Right ventricle myocardium inferior (tissue), 1 donor: ENCODE measurements around the gene GPR137. TPM values are rescaled to one million over a fixed set of nuclear protein-coding genes. Genes with fewer than 3 reads are reported as not detected.

Source experiments
- ATAC-seq: fragments of 200-7000 bp; cut with Tn5 transposase; one replicate; pipeline ENCODE4 v1.9.1; 2020; ENCODE audit warnings: mild to moderate bottlenecking, moderate library complexity
- DNase-seq: peaks from one replicate; pipeline ENCODE4 v3.0.0; 2021; ENCODE audit errors: missing footprints
- intact Hi-C: fragments of 100-400 bp; cut with DNase I; formaldehyde crosslinking; loops from one replicate; pipeline ENCODE4 v1.11.0; 2022
- total RNA-seq: library from RNA; stranded (reverse); fragmentation: NEBNext Ultra II Directional; extraction: Animal tissue kit (Norgen Biotek cat#: 25700); gene quantifications from one replicate; pipeline ENCODE4 v1.2.1, GENCODE V29; 2021
- donor health status: DM: no; HTN: yes; CAD: no; lungs with severe emphysema.

The GPR137 gene
- total RNA-seq, 1 donor from 2014 or later = 28.6 TPM

DNA sequence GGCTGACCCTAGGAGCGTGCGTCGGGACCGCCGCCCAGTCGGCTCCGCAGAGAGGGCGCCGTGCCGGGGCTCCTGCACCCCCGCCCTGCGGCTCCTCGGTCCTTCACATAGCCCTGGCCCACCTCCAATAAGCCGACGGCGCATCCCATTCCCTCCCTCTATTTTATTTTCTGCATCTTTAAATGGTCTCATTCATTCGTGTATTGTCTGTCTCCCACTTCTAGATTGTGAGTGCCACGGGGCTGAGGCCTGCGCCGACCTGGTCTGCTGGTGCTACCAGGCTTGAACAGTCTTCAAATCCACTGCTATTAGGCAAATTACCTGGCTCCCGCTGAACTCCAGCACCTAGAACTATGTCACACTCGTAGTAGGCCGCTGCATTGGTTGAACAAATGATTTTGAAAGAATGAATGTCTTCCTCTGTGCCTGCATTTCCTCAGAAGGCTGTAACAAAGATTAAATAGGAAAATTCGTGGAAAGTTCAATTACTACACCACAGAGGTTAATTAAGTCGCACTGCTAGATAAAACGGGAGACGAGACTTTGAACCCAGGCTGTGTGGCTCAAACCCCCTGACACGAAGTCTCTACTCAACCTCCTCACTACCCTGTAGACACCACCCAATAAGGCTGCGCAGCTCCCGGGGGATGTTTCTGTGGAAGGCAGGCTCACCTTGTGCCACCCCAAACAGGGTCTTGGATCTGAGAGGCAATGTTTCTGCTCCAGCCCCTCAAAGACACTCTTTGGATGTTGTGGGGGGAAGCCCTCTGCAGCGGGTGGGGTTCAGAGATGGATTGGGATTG, 37.7 kb upstream of the GPR137 start:
- no peak for ATAC-seq
- DNase-seq = no peak
- intact Hi-C loops = loop anchor here (2.0 kb wide), 1 partner anchor 21 kb away; no protein-coding TSS in a partner anchor

DNA sequence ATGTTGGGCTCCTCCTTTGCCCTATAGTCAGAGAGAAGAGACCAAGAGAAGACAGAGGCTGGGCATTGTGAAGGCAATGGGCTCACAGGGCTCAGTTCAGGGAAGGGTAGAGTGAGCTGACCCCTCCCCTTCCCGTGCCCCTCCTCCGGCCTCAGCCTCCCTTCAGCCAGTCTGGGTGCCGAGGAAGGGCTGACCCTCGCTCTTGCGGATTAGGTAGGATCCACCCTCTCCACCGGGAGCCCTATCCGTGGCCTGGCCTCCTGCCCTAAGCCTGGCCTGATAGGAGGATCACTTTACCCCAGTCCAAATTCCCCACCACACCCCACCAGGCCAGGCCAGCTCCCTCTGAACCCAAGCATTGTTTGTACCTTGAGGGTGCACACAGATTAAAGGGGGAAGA, 37.1 kb upstream of the GPR137 start:
- ATAC-seq (no peak), DNase-seq (no peak)
- intact Hi-C loops = loop anchor here (2.0 kb wide), 1 partner anchor 20 kb away; no protein-coding TSS in a partner anchor

DNA sequence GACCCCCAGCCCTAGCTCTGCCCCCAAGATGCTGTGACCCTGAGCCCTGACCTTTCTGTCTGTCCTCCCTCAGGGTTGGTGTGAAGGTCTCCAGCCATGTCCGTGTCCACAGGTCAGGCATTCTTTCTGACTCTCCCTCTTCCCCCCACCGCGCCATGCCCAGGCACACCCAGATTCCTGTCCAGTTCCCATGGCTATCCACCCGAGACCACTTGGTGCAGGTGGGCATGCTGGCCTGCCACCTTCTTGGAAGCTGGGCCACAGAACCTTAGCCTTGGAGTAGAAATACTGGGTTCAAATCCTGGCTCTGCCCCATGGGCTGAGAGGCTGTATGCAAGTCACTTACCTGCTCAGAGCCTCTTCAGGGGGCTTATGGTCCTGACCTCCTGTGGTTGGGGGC, 36.6 kb upstream of the GPR137 start:
- intact Hi-C loops = loop anchor here (2.0 kb wide), 1 partner anchor 20 kb away; no protein-coding TSS in a partner anchor
- ATAC-seq (no peak), DNase-seq (no peak)

DNA sequence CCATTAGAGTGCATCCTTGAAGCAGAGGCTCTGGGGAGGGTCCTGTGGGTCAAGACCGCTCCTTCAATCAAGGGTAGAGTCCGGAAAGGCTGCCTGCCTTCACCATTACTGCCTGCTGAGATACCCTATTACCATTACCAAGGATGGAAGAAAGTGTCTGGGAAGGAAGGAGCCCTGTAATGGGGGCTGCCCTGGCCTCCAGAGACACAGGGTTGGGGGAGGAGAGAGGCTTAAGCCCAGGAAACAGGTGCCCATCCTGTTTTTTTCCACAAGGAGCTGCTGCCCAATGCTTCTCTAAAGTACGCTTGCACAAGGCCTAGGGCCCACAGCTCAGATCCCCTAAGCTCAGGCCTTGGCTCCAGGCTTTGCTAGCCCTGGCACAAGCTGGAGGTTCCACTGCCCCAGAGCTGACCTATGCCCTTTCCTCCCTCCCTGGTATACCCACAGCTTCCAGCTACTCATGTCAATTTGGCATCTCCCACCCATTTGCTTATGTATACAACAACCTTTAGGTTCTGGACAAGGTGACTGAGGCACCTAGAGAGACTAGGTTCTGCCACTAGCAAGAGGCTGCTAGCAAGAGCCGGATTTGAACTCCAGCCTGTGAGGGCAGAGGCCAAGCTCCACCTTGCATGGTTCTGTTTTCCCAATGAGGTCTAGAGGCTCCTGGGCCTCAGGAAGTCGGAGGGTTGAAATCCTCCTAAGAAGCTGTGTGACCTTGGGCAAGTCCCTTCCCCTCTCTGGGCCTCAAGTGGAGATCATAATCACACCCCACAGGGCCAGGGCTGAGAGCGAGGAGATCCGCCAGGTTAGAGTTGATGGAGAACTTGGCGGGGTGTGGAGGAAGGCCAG, 35.9 kb upstream of the GPR137 start:
- intact Hi-C loops = loop anchor here (2.0 to 5.0 kb wide), 2 partner anchors 19 to 53 kb away; partner anchors contain the start of gene CATSPERZ
- ATAC-seq = no peak
- DNase-seq = no peak

DNA sequence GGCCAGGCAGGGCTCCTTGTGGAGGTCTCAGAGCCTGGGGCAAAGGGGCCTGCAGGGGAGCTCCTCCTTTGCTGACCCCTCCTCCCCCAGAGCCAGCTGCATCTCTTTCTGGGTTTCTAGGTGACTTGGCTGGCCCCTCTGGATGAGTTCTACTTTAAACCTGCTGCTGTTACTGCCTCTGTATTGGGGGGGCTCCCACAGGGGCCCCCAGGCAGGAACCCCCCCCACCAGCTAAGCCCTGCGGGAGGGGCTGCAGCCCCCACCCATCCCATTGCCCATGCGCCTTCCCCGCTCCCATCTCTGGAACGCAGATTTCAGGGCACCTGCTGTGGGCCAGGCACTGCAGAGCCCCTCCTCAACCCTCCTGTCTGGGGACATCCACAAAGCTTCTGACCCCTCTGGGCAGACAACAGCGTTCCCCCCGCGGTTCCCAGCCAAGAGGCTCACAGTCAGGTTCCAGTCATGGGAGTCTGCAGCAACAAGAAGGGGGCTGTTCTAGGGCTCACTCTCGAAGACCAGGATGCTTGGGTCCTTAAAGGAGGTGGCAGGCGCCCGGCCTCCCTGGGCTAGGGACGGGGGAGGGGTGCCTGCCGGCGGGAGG, 35.1 kb upstream of the GPR137 start:
- intact Hi-C loops = loop anchor here (5.0 kb wide), 1 partner anchor 52 kb away; the partner anchor contains the start of gene CATSPERZ
- DNase-seq = no peak
- ATAC-seq = no peak

DNA sequence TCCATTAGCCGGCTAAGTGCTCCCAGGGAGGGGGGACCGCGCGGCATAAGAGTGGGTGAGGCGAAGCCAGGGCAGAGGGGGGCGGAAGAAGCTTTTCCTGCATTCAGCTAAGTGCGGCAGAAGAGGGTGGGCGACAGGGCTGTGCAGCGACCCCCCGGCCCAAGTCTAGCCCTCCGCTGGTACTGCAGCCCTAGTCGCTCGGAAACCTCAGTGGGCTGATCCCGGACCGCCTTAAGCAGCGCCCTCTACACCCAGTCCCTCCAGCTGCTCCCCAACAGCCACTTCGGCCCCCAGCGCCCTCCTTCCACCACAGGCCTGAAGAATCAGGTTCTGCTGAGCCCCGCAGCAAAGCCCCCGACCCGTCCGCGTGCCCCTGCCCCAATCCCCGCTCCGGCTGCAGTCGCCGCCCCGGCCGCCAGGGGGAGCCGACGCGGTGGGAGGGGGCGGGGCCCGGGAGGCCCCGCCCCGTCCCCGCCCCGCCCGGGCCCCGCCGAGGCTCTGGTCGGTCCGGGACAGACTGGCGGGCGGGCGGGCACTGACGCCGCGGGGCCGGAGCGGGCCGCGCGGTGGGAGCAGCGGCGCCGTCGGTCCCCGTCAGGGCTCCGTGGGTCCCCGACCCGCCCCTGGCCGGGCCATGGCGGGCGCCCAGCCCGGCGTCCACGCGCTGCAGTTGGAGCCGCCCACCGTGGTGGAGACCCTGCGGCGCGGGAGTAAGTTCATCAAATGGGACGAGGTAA, 34.5 kb upstream of the GPR137 start, which contains the start of gene PLCB3:
Gene PLCB3, plus strand, starts transcription at position 515 of the 737 bp plus-strand sequence. Its CDS starts 120 bp downstream, at position 635.
- ATAC-seq (peak; percentile 63), DNase-seq (peak; percentile 86)
- intact Hi-C loops = loop anchor here (5.0 kb wide), 1 partner anchor 51 kb away; the partner anchor contains the start of gene CATSPERZ

DNA sequence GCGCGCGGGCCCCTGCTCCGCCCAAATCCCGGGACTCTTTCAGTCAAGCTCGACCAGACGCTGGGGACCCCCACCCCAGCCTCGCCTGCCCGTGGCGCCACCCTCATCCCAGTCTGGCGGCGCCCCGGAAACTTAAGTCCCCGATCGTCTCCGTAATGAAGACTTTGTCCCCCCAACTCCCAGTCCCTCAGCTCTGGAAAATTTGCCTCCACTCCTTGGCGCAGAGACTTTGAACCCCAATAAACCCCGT, 34.0 kb upstream of the GPR137 start:
- ATAC-seq = no peak
- intact Hi-C loops = loop anchor here (5.0 kb wide), 1 partner anchor 51 kb away; the partner anchor contains the start of gene CATSPERZ
- DNase-seq = no peak

DNA sequence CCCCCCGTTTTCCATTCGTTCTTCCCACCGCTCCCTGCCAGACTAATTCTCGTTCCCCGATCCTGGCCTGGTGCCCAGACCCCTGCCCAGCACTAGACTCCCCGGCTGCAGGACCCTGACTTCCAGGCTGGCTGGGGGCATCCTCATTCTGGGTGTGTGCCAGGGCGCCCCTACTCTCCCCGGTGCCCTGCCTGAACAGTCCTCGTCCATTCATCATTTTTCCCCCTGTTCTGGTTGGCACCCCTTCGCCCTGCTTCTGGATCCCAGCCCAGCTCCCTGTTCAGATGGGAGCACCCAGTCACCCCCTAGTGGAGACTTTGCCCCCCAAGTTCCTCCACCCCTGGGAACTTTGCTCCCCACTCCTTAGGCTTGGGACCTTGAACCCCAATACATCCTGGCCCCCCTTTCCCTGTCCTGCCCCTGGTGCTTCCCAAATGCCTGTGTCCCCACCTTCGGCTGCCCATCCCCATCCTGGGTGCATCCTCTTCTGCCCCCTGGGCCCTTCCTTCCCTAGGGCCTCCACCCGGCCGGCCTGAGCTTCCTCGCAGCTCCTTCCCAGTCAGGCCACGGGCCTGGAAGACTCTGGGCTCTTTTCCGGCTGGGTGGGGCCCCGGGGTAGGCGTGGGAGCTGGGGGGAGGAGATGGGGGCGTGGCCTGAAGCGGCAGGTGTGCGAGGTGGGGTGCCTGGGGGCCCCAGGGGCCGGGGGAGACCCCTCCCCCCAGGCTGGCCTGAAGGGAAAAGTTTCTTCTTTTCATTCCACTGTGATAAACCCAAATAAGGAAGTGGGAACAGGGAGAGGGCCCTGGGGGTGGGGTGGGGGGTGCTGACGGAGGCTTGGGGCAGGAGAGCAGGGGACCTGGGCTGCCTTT, 33.4 kb upstream of the GPR137 start:
- DNase-seq (peak; percentile 75), ATAC-seq (peak; percentile 11)
- intact Hi-C loops = loop anchor here (5.0 kb wide), 1 partner anchor 50 kb away; the partner anchor contains the start of gene CATSPERZ

DNA sequence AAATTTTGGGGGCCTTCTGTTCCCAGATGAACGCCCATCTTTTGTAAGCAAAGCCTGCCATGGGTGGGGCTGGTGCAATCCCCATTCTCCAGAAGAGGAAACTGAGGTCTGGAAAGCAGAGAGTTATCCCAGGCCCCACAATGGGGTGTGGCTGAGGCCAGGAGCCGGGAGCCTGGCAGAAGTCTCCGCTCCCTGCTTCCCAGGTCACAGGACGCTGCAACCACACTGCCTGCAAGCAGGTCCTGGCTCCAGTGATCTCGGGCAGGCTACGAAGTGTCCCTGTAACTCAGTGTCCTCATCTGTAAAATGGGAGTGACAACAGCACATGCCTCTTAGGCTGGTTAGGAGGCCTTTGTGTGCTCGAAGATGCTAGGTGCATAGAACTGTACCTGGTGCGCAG, 32.6 kb upstream of the GPR137 start:
- no peak for ATAC-seq
- DNase-seq = no peak
- intact Hi-C loops = loop anchor here (5.0 kb wide), 1 partner anchor 49 kb away; the partner anchor contains the start of gene CATSPERZ

DNA sequence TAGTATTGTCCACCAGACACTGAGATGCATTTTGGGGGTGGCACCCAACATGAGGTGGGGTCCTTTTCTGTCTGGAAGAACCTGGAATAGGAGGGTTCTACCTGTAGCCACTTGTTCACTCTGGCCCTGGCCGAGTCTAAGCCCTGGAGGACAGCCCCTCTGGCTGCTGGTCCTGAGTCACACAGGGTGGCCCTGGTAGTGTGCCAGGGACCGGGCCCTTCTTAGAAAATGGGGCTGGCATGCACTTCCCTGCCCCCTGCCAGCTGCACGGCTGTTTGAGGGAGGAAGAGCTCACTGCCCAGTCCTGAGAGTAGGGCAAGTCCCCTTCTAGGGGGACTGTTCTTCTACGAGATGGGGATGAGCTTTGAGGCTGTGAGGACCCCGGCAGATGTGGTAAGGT, 32.2 kb upstream of the GPR137 start:
- intact Hi-C loops = loop anchor here (5.0 kb wide), 1 partner anchor 49 kb away; the partner anchor contains the start of gene CATSPERZ
- ATAC-seq (no peak), DNase-seq (peak; percentile 64)

DNA sequence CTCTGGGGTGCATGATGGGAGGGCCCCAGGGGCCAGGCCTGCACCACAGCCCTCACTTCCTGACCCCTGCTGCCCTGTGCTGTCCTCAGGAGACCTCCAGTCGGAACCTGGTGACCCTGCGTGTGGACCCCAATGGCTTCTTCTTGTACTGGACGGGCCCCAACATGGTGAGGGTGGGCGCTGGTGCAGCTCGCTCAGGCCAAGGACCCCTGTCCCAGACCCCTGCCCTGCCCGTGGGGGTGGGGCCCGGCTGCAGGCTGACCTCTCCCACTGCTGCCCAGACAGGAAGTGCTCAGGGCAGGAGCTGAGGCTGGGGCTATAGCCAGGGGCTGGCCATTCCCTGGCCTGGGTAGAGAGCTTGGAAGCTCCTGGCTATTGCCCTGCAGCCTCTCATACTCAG, 31.3 kb upstream of the GPR137 start:
- no peak for ATAC-seq
- intact Hi-C loops = loop anchor here (5.0 kb wide), 1 partner anchor 48 kb away; the partner anchor contains the start of gene CATSPERZ
- no peak for DNase-seq

DNA sequence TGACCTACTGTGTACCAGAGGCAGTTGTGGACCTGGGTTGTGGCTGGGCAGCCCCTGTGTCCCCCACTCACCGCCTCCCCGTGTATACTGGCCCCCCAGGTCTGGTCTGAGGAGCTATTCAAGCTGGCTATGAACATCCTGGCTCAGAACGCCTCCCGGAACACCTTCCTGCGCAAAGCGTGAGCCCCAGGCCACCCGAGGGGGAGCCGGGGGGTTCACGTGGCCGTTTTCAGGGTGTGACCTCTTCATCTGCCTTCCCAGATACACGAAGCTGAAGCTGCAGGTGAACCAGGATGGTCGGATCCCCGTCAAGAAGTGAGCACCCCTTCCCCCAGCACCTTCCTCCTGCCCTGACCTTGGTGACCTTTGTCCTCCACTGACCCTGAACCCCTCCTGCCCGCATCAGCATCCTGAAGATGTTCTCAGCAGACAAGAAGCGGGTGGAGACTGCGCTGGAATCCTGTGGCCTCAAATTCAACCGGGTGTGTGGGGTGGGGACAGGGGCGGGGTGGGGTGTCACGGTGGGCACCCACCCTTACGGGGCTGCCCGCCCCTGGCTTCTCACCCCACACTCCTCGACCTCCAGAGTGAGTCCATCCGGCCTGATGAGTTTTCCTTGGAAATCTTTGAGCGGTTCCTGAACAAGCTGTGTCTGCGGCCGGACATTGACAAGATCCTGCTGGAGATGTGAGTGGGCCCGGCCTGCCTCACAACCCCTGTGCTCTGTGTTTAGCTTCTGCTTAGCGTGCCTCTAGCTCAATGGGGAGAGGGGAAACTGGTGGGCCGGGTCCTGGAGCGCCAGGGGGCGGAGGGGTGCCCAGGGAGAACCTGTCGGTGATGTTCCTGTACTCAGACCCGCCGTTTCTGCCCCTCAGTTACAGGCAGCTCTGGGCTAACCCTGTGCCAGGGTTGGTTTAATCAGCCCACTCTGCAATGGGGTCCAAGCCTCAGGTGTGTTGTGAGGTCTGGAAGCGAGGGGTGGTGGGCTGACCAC, 30.2 kb upstream of the GPR137 start:
- intact Hi-C loops = no loop called here

DNA sequence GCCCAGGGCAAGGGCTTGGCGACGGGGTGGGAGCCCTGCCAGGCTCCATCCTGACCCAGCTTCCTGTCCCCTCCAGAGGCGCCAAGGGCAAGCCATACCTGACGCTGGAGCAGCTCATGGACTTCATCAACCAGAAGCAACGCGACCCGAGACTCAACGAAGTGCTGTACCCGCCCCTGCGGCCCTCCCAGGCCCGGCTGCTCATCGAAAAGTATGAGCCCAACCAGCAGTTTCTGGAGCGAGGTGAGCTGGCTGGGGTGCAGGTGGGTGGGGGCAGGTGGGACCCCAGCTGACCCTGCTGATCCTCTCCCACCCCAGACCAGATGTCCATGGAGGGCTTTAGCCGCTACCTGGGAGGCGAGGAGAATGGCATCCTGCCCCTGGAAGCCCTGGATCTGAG, 29.3 kb upstream of the GPR137 start:
- intact Hi-C loops = no loop called here
- DNase-seq = no peak
- no peak for ATAC-seq

More for the DNA sequence above, 30.2 kb upstream of the GPR137 start:
- ATAC-seq (no peak), DNase-seq (no peak)

DNA sequence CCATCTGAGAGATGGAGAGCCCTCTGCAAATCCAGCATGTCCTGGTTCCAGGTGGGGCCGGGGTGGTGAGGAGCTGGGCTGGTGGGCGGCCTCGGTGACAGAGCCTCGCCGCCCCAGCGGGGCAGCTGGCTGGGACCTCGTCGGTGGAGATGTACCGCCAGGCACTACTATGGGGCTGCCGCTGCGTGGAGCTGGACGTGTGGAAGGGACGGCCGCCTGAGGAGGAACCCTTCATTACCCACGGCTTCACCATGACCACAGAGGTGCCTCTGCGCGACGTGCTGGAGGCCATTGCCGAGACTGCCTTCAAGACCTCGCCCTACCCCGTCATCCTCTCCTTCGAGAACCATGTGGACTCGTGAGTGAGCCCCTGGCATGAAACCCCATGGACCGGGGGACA, 27.3 kb upstream of the GPR137 start:
- DNase-seq (no peak), ATAC-seq (no peak)
- intact Hi-C loops = no loop called here

DNA sequence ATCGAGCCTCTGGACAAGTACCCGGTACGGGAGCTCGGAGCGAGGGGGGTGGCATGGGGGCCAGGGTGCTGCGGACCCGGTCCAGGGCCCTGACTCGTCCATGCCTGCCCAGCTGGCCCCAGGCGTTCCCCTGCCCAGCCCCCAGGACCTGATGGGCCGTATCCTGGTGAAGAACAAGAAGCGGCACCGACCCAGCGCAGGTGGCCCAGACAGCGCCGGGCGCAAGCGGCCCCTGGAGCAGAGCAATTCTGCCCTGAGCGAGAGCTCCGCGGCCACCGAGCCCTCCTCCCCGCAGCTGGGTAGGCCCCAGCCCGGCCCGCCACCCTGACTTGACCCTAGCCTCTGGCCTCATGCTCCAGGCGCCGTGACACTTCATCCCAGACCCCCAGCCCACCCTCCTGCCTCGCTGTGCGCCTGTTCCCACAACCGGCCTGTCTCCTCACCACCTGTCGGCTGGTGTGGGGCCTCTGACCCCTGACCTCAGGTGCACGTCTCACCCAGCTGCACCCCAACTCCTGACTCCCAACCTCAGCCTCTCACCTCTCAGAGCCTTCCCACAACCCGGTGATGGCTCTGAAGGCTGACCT, 26.6 kb upstream of the GPR137 start:
- DNase-seq (peak; percentile 55), ATAC-seq (no peak)
- intact Hi-C loops = no loop called here

DNA sequence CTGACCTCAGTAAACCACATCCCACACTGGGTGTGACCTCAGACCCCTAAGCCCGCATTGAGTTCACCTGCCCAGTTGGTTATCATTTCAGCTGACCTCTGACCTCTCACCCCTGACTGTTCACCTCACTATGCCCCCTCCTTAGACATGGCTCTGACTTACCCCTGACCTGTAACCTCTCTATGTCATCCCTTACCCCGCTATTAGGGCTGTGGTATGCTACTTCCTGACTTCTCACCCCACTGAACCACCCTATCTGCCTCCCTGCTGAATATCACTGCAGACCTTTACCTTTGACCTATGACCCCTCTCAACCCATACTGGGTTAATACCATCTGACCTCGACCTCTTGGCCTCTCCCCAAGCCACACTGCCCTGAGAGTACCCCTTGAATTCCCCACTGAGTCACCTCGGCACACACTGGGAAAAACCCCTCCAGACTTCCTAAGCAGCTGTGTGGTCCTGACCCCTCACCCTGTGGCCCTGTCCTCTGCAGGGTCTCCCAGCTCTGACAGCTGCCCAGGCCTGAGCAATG, 26.0 kb upstream of the GPR137 start:
- ATAC-seq (no peak), DNase-seq (no peak)
- intact Hi-C loops = no loop called here
